Measurements from ENCODE around the gene GALNT10. TPM values are rescaled to one million over a fixed set of nuclear protein-coding genes. Genes with fewer than 3 reads are reported as not detected.

GALNT10 gene
- polyA plus RNA-seq, 1 of the 3 experiments (the other 2 are of a cell fraction), result 56.3 TPM

GRCh38 chr5:154296525-154297159, 106.1 kb downstream of the GALNT10 start:
- no peak for TF ChIP-seq NFIC (IDR thresholded peaks at IDR 0.05; ENCODE audit: borderline replicate concordance)
- TF ChIP-seq MAX (IDR thresholded peaks at IDR 0.05; ENCODE audit: low read depth), result no peak
- TF ChIP-seq SIN3A (IDR thresholded peaks at IDR 0.05; ENCODE audit: borderline replicate concordance, low read depth, low read length), result no peak
- no peak for TF ChIP-seq GATA2 (CRISPR knock-in tag; IDR thresholded peaks at IDR 0.05)
- TF ChIP-seq USF1 (IDR thresholded peaks at IDR 0.05; ENCODE audit: borderline replicate concordance, low read depth), result no peak
- TF ChIP-seq SMC3 (IDR thresholded peaks at IDR 0.05; ENCODE audit: low read depth, low read length), result no peak
- TF ChIP-seq TEAD4 (IDR thresholded peaks at IDR 0.05; ENCODE audit: borderline replicate concordance, insufficient read depth), result no peak
- TF ChIP-seq ELF1 (IDR thresholded peaks at IDR 0.05), result no peak
- TF ChIP-seq EZH2phosphoT487 (IDR thresholded peaks at IDR 0.05; ENCODE audit: borderline replicate concordance, low read depth), result no peak
- TF ChIP-seq RAD21 (IDR thresholded peaks at IDR 0.05; ENCODE audit: low read length), result no peak
- no peak for TF ChIP-seq USF2 (IDR thresholded peaks at IDR 0.05; ENCODE audit: borderline replicate concordance, low read depth, low read length)
- no peak for TF ChIP-seq POLR2AphosphoS5 (IDR thresholded peaks at IDR 0.05; ENCODE audit: low read depth, low read length)
- TF ChIP-seq NRF1 (IDR thresholded peaks at IDR 0.05; ENCODE audit: low read depth, low read length), result no peak
- no peak for DNase-seq
- 70% methylated on average over 6 of the region's 6 CpGs for WGBS (ENCODE audit: low lambda C conversion rate)
- H3K4me2 ChIP-seq, result no peak overlapping the region
- H3K9ac ChIP-seq, result no peak overlapping the region
- H3K79me2 ChIP-seq (ENCODE audit: insufficient read depth), result peaks cover 58% of the 10 kb centered on the region; the same call in 1 of the 2 replicates
- H3K9me2 ChIP-seq, result no peaks in the 10 kb centered on the region
- peaks cover 3% of the 10 kb centered on the region for H3F3A ChIP-seq (replicated peaks; ENCODE audit: insufficient read depth)
- H4K20me1 ChIP-seq (ENCODE audit: insufficient read depth), result no peaks in the 10 kb centered on the region
- H3K4me1 ChIP-seq (ENCODE audit: control insufficient read depth in 1 of 2, insufficient read depth in 2 of 2, low read depth in 1 of 2, low read length in 1 of 2), result no peaks in the 10 kb centered on the region; a peak in 1 of 4 replicates
- no peaks in the 10 kb centered on the region for H3K9me3 ChIP-seq
- CTCF ChIA-PET, result interaction anchor here (1.6 kb wide), 1 partner anchor 12 kb away, joined by 5 read pairs; no protein-coding TSS in a partner anchor
- no peak overlapping the region for H2AFZ ChIP-seq (ENCODE audit: low read depth)
- H3K27me3 ChIP-seq (ENCODE audit: insufficient read depth), result no peaks in the 10 kb centered on the region
- H3K4me3 ChIP-seq (ENCODE audit: low read depth in 2 of 2, low read length in 1 of 2), result no peak overlapping the region
- no peak overlapping the region for H3K27ac ChIP-seq (ENCODE audit: low read depth in 2 of 2, low read length in 1 of 2)
- peaks cover 47 to 55% of the 10 kb centered on the region in 2 experiments for H3K36me3 ChIP-seq (replicated peaks in 1 of 2; ENCODE audit: control insufficient read depth in 1 of 2, insufficient read depth in 2 of 2, low read length in 1 of 2)
- POLR2A ChIA-PET, result no interaction called here

- no peak overlapping the region for H2AFZ ChIP-seq (ENCODE audit: low read depth)
- ChIA-PET POLR2A (no interaction called here), CTCF (interaction anchor here (1.0 kb wide), 1 partner anchor 36 kb away, joined by 3 read pairs; no protein-coding TSS in a partner anchor)
- 98% methylated on average over 3 of the region's 3 CpGs for WGBS (ENCODE audit: low lambda C conversion rate)
- no peaks in the 10 kb centered on the region for H3K27me3 ChIP-seq (ENCODE audit: insufficient read depth)
- H3K27ac ChIP-seq (ENCODE audit: low read depth in 2 of 2, low read length in 1 of 2), result no peak overlapping the region
- H3K4me3 ChIP-seq (ENCODE audit: low read depth in 2 of 2, low read length in 1 of 2), result no peak overlapping the region
- TF ChIP-seq ELF1 (IDR thresholded peaks at IDR 0.05) (no peak), CTCF (IDR thresholded peaks at IDR 0.05) (no peak), USF1 (IDR thresholded peaks at IDR 0.05; ENCODE audit: borderline replicate concordance, low read depth) (no peak), EP300 (IDR thresholded peaks at IDR 0.05; ENCODE audit: borderline replicate concordance in 1 of 2, low read depth in 1 of 2, low read length in 1 of 2) (no peak), USF2 (IDR thresholded peaks at IDR 0.05; ENCODE audit: borderline replicate concordance, low read depth, low read length) (no peak), MXI1 (IDR thresholded peaks at IDR 0.05; ENCODE audit: low read depth, low read length) (no peak), RXRA (IDR thresholded peaks at IDR 0.05; ENCODE audit: borderline replicate concordance, low read depth) (no peak), ZBTB33 (IDR thresholded peaks at IDR 0.05; ENCODE audit: borderline replicate concordance, low read depth) (no peak)
- no peaks in the 10 kb centered on the region for H3K9me3 ChIP-seq
- no peaks in the 10 kb centered on the region for H3K9me2 ChIP-seq
- H4K20me1 ChIP-seq (ENCODE audit: insufficient read depth), result no peaks in the 10 kb centered on the region
- no peak for DNase-seq
- no peaks in the 10 kb centered on the region for H3F3A ChIP-seq (replicated peaks; ENCODE audit: insufficient read depth)
- H3K9ac ChIP-seq, result no peak overlapping the region
- H3K36me3 ChIP-seq (replicated peaks in 1 of 2; ENCODE audit: control insufficient read depth in 1 of 2, insufficient read depth in 2 of 2, low read length in 1 of 2), result peaks cover 59 to 69% of the 10 kb centered on the region in 2 experiments
- H3K79me2 ChIP-seq (ENCODE audit: insufficient read depth), result peaks cover 44% of the 10 kb centered on the region; the same call in 1 of the 2 replicates
- H3K4me1 ChIP-seq (ENCODE audit: control insufficient read depth in 1 of 2, insufficient read depth in 2 of 2, low read depth in 1 of 2, low read length in 1 of 2), result no peaks in the 10 kb centered on the region; a peak in 2 of 4 replicates
- no peak overlapping the region for H3K4me2 ChIP-seq
Observed at GRCh38 chr5:154298065-154298464, 107.5 kb downstream of the GALNT10 start.
